GM18867 (cell line): ENCODE data around the gene MED12.

Source experiments
- ATAC-seq: cut with Tn5 transposase; IDR thresholded peaks from one replicate; pipeline ENCODE4 v1.9.1; 2021; ENCODE audit warnings: mild to moderate bottlenecking, moderate library complexity; ENCODE audit not compliant: unreplicated experiment

Gene MED12

DNA sequence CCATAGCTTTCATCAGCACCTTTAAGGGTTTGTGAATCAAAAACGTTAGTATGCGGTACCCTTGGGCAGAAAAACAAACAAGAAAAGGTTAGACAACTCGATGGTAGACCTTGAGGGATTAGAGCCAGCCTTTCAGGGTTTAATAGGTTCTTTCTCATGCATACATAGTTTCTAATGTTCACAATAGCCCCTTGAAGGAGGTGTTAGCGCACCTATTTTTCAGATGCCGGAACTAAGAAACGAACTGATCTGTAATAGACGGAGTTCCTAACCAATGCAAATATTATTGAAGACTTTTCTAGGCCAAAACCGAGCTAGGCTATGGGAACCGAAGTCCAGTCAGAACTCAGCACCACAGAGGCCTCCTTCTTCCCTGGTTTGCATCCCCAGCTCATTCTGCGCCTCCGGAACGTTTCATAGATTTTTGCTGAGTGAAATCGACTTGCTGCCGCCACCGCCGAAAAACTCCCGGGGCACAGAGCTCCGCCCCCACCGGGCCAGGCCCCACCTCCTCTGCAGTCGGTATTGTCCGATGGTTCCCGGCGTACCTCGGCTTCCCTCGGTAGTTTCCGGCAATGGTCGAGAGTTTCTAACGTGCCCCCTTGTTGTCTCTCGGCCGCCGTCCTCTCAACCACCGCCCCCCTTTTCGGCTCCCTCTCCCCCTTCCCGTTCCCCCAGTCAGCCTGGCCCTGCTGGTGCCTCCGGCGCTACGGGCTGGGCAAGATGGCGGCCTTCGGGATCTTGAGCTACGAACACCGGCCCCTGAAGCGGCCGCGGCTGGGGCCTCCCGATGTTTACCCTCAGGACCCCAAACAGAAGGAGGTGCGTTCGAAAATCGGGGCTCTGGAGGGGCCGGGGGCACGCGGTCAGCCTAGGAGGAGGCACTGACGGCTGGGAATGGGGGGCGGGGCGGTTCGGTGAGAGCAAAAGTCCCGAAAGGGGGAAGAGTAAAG, at the start of gene MED12:
MED12 (plus strand) TSS at position 565 of the 953 bp plus-strand sequence; CDS start at position 724, 159 bp downstream.
- ATAC-seq, result peak; percentile 94

DNA sequence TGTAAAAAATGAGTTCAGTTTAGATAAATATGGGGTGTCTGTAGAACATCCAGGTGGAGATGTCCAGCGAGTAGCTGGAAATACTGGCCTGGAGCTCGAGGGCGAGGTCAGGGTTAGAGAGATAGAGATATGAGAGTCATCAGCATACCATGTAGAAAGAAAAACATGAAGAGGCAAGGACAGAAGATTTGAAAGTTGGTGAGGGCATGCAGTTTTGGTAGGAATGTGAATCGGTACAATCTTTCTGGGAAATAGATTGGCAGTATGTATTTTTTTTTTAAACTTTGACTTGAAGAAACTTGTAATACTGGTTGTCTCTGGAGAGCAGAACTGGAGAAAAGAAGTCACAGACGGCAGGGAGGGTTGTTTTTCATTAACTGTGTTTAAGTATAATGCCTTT, 47.9 kb upstream of the MED12 start:
- no peak for ATAC-seq

DNA sequence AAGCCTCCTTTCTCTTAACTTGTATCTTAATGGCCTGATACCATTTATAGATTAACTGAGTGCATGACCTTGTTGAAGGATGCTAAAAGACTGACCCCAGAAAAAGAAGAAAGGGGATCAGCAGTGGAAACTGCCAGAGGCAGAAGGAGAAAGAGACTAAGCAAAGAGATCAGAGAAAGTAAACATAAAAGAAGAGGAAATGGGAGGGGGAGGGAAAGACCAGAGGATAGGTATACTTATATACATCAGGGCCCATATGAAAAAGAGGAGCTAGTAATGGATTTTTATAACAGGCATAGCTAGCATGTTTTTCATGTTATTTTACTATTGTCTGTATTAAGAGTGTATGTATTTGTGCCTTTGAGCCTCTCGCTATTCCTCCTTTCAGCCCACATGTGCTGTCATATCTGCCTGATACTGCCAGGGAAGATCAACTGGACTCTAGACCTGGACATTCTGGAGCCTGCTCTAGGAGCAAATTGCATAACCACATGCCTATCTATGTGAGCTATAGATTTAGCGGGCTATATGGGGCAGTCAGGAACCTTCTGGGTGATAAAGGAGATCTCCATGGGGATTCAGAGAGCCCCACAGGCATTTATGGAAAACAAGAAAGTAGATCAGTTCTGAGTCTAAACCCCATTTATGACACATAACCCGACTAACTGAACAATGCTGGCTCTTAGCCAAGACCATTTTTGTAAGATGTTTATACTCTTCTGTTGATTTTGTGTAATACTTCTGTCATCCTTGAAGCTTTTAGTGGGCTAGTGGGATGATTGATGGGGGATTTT, 36.9 kb upstream of the MED12 start:
- no peak for ATAC-seq

DNA sequence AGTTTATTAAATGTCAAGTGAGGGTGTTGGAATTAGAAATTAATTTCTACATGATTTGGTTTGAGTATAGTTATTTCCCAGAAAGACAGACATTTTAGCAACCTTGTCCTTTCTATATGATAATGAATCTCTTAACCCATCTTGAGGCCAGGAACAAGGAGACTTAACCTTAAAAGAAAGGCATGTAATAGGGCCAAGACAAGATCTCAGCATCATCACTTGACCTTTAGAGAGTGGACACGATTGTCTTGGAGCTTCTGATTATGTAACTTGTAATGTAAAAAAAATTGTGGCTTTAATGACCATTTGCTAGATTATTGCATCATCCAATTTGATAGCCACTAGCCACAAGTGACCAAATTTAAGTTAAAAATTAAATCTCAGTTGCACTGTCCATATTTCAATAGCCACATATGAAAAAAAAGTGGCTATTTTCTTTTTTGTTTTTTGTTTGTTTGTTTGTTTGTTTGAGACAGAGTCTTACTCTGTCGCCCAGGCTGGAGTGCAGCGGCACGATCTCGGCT, 36.2 kb upstream of the MED12 start:
- no peak for ATAC-seq

DNA sequence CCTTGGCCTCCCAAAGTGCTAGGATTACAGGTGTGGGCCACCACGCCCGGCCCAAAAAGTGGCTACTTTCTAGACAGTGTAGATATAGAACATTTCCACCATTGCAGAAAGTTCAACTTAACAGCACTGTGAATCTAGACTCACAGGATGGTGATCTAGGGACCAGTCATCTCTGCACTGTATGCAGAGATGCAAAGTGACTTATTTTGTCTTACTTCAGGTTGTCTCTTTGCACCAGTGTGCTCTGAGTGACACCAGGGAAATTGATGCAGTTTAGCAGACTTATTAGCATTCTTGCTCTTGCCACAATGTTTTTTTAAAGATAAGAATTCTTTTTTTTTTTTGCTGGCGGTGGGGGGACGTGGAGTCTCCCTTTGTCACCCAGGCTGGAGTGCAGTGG, 35.6 kb upstream of the MED12 start:
- ATAC-seq, result no peak

DNA sequence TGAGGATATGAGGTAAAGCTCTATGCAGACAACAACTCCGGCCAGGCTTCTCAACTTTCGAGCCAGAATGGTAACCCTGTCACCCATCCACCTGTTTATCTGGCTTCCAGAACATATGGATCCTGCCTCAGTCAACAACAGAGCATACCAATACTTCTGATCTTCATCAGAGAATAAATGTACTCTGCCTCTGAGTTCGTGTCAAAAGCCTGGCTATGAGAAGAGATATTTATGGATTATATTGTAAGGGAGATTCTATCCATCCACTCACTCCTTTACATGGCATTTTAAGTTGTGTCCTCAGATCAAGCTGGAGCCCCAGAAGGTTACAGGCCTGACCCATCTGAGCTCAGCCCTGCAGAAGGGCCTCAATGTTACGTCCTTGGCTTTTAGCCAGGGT, 32.5 kb upstream of the MED12 start:
- ATAC-seq, result no peak

DNA sequence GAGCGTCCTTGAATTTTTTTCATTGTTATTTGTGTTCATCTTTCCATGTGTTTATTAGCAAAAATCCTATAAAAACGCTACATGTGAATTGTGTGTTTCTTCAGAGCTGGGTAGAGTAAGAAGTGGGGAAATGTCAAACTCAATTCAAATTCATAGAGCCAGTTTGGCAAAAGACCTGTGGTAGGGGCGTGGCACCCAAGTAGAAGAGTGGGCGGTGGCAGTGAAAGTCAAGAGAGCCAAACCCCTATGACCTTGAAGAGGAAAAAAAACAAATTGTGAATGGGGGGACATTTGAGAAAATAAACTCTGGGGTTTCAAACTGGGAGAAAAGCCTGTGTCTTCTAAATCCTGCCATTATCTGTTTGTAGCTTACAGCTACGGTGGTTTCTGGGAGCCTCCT, 27.1 kb upstream of the MED12 start:
- no peak for ATAC-seq

DNA sequence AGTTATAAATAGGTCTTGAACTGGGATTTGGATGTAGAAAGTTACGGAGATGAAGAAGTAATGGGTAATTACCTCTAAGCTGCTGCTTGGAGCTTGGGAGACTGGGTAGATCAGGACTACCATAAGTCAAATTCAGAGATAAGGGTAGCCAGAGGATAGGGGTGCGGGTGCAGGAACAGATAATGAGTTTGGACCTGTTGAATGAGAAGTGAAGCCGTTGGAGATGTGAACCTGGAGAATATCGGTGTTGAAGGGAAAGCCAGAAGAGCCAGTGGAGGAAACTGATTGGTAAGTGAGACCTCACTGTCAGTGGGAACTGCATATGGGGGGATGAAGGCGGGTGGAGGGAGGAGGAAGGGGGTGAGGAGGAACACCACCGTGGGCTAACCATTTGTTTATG, 23.4 kb upstream of the MED12 start:
- no peak for ATAC-seq

DNA sequence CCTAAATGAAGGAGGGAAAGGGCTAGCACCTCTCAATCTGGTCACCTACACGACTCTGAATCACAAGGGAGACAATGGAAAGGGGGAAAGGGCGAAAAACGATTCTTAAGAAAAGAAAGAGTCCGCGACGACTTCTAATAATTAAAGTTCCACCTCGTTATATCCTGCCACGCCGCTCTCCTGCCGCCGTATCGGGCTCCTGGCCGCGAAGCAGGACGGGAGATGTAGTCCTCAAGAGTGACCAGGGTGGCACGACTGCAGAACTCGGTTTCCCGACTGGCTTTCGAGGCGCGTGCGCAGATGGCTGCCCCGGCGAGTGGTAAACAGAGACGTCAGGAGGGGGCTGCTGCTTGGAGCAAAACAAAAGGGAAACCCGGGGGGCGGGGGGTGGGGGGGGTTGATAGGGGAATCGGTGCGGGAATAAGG, 22.8 kb upstream of the MED12 start, which contains the start of gene FOXO4:
FOXO4 (plus strand) TSS at position 297 of the 426 bp plus-strand sequence. CDS start 678 bp downstream, outside the sequence.
- peak; percentile 90 for ATAC-seq

DNA sequence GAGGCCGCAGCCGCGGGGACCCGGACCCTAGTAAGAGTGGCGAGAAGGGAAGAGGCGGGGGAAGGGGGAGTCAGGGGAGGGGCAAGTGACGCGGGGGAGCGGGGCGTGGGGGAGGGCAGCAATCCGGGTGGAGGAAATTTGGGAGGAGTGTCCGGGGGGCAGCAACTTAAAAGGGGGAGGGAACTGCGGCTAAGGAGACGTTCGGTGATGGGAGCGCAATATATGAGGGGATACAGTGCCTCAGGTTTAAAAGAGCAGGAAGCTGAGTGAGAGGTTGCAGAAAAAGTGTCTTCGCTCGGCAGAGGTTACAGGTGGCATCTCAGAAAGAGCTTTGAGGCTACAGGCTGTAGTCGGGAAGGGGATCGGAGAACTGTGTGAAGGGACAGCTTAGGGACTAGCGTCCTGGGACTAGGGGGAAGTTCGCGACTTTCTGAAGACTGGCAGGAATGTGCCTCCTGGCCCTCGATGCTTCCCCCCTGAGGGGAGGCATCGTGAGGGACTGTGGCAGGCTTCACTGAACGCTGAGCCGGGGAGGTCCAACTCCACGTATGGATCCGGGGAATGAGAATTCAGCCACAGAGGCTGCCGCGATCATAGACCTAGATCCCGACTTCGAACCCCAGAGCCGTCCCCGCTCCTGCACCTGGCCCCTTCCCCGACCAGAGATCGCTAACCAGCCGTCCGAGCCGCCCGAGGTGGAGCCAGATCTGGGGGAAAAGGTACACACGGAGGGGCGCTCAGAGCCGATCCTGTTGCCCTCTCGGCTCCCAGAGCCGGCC, 22.2 kb upstream of the MED12 start:
- ATAC-seq, result peak; percentile 13

DNA sequence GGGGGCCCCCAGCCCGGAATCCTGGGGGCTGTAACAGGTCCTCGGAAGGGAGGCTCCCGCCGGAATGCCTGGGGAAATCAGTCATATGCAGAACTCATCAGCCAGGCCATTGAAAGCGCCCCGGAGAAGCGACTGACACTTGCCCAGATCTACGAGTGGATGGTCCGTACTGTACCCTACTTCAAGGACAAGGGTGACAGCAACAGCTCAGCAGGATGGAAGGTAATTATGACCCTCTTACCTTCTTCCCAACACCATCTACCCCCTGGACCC, 21.7 kb upstream of the MED12 start:
- ATAC-seq, result no peak

DNA sequence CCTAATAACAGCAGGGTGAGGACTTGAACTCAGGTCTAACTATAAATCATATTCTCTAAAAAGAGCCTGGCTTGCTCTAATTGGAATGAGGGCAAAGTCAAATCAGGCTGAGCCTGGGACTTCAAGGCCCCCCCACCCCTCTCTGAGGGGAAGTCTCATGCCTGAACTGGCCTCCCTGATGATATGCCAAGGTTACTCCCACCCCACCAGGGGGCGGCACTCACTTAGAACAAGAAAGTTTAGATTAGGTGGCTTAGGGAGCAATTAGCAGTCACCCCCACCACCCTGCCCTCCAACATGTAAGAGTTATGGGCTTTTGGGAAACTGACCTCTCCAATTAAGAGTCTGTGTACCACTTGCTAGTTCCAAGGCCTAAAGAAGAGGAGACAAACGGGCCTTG, 20.1 kb upstream of the MED12 start:
- ATAC-seq, result peak; percentile 41

DNA sequence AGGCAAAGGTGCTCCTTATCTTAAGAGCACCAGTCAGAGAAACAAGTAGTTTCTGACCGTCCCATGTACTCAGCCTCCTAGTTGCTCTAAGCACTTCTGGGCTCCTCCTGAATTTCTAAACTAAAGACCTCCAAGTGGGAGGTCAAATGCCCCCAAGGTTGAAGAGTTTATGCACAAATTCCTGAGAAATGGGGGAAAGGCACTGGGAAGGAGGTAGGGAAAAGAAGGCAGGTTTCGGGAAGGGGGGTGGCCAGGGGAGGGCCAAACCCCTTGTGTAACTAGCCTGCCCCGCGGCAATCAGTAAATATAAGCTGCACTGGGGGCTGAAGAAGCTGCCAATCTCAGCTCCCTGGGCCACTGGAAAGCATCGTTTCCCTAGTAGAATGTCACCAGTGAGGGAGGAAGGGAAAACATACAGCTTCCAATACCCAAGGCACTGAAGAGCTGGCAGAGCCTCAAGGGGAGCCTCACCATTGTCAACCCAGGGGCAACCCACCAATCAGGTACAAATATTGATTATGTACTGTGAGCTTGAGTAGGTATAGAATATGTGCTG, 19.4 kb upstream of the MED12 start:
- ATAC-seq, result no peak

DNA sequence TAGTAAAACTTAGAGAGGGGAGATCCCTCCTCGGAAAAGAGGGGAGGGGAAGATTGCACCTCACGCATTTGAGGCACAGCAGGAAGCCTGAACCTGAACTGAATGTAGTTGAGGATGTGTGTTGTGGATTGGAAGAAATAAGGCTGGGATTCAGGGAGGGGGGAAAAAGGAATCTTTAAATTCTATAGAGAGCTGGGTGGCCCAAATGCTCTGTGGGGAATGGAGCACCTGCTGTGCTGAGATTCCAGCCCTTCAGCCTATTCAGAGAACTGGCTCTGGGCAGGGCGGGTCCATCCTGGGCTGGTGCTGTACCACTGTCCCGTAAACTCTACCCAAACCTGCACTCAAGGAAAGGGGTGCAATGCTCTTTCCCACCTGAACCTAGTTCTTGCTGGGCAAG, 18.7 kb upstream of the MED12 start:
- ATAC-seq, result no peak

DNA sequence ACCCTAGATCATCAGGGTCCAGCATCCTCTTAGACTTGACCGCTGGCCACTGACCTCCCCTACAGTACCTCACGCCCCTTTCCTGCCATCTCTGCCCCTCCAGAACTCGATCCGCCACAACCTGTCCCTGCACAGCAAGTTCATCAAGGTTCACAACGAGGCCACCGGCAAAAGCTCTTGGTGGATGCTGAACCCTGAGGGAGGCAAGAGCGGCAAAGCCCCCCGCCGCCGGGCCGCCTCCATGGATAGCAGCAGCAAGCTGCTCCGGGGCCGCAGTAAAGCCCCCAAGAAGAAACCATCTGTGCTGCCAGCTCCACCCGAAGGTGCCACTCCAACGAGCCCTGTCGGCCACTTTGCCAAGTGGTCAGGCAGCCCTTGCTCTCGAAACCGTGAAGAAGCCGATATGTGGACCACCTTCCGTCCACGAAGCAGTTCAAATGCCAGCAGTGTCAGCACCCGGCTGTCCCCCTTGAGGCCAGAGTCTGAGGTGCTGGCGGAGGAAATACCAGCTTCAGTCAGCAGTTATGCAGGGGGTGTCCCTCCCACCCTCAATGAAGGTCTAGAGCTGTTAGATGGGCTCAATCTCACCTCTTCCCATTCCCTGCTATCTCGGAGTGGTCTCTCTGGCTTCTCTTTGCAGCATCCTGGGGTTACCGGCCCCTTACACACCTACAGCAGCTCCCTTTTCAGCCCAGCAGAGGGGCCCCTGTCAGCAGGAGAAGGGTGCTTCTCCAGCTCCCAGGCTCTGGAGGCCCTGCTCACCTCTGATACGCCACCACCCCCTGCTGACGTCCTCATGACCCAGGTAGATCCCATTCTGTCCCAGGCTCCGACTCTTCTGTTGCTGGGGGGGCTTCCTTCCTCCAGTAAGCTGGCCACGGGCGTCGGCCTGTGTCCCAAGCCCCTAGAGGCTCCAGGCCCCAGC, 17.6 kb upstream of the MED12 start:
- ATAC-seq, result no peak

DNA sequence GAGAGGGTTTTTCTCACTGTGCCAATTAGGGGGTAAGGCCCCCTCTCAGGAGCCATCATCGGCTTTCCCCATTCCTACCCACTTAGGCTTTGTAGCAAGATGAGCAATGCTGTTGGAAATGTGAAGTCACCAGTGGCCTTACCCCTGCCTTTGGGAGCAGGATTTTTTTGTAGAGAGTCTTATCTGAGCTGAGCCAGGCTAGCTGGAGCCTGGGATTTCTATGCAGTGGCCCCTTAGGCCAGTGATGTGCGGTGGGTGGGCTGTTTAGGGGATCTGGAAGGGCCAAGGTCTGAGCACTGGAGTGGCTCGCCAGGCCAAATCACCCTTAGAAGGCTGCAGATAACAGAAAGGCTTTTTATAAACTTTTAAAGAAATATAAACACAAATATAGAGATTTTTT, 16.1 kb upstream of the MED12 start:
- no peak for ATAC-seq

DNA sequence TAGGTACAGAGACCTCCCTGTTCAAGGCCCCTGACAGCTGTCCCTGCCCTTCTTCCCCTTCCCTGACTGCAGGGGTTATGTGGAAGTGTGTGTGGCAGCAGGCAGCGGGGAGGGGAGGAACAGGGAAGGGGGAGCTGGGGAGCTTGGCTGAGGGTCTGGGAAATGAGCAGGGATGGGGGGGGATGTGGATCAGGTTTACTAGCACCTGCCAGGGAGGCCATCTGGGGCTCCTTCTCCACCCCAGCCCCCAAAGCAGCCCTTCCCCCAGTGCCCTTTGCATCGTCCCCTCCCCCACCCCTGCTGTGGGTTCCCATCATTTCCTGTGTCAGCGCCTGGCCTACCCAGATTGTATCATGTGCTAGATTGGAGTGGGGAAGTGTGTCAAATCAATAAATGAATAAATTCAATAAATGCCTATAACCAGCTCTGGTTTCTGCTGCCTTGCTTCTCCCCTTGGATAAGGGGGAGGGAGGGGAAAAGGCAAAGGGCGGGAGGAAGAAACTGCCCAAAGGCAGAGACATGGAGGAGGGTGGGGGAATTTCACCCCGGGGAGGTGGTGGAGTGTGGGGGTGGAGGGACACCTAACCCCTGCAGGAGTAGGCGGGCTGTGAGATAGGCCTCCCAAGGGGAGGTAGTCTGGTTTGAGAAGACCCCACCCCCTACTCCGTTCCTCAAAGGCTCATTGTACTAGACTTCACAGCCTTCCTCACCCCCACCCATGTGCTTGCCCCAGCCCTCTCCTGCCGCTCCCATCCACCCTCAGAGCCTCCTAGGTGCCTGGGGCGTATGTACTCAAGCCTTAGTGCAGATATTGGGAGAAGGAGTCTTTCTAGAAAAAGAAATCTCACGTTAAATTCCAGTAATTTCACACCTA, 15.0 kb upstream of the MED12 start:
- no peak for ATAC-seq

DNA sequence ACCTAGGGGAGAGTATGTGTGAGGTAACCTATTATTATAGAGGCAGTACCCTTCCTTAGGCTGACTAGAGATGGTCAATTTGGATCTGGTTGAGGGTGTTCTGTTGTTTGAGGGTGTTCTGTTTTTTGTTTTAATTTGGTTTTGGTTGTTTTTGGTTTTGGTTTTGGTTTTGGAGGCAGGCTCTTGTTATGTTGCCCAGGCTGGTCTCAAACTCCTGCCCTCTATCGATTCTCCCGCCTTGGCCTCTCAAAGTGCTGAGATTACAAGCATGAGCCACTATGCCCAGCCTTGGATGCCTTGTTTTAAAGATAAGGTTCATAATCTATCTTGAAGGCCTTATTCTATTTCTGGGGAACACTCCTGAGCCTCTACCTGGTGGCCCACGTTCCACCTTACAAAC, 12.8 kb upstream of the MED12 start:
- ATAC-seq, result no peak

DNA sequence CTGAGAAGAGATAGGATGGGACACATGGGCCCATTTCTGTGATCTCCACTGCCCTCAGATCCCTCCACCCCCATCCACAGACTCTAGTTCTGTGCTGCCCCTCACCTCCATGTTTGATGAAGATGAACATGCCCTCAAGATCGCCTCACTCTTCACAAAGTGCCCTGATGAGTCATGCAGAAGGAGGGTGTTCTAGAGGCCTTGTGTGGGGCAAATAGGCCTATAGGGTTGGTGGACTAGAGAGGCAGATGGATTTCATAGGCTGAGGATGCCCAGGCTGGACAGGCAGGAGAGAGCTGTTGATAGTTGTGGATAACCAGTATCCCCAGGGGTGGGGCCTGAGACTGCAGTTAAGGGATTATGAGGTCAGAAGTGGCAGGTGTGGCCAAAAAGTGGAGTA, 12.0 kb upstream of the MED12 start, which contains the start of gene CXorf65:
CXorf65 (minus strand) TSS at position 314 of the 400 bp plus-strand sequence; CDS start at position 130, 184 bp downstream.
- no peak for ATAC-seq
